GM12878 (cell line): ENCODE results near the gene ZFR.

Experiments used
- CTCF ChIP-seq, 3 experiments: IDR thresholded peaks in 2 of 3; conservative IDR thresholded peaks in 1 of 3; 2 replicates each; pipeline ENCODE4 v1.5.1; 2011; ENCODE audit warnings: low read depth in 3 of 3, low read length in 3 of 3, mild to moderate bottlenecking in 3 of 3, control low read depth in 2 of 3, moderate library complexity in 2 of 3, inconsistent platforms in 1 of 3, mixed read lengths in 1 of 3; ENCODE audit not compliant: control insufficient read depth in 2 of 3, insufficient read depth in 1 of 3; ENCODE audit errors: extremely low read depth in 1 of 3
- NR2C1 ChIP-seq: fragments of 450-650 bp; IDR thresholded peaks from 2 replicates; pipeline ENCODE4 v1.6.1; 2017; ENCODE audit warnings: antibody characterized with exemption, mild to moderate bottlenecking, moderate library complexity
- POLR2A ChIP-seq: IDR thresholded peaks from 2 replicates; pipeline ENCODE4 v1.6.1; 2011; ENCODE audit warnings: low read depth, mild to moderate bottlenecking, low read length
- PRDM15 ChIP-seq: fragments of 450-650 bp; formaldehyde crosslinking; IDR thresholded peaks from 2 replicates; pipeline ENCODE4 v1.4.0; 2020; ENCODE audit warnings: mild to moderate bottlenecking, moderate library complexity
- RAD21 ChIP-seq: IDR thresholded peaks from 2 replicates; pipeline ENCODE4 v1.6.1; 2011; ENCODE audit warnings: mild to moderate bottlenecking, low read depth, low read length, moderate library complexity; ENCODE audit not compliant: insufficient read depth
- RCOR1 ChIP-seq: conservative IDR thresholded peaks from 2 replicates; pipeline ENCODE4 v1.6.1; 2012; ENCODE audit warnings: low read depth, low read length, improper control_type of control experiment
- SP1 ChIP-seq: IDR thresholded peaks from one replicate; pipeline ENCODE4 v1.6.1; 2011; ENCODE audit warnings: low read depth, low read length
- USF2 ChIP-seq: IDR thresholded peaks from 2 replicates; pipeline ENCODE4 v1.6.1; 2011; ENCODE audit warnings: low read depth, low read length, improper control_type of control experiment, borderline replicate concordance
- ZNF274 ChIP-seq: IDR thresholded peaks from one replicate; pipeline ENCODE4 v1.8.0; 2011; ENCODE audit not compliant: insufficient read length, insufficient read depth

GRCh38 chr5:32342656-32343055 lies 101.9 kb downstream of the ZFR start:
- no peak for TF ChIP-seq CTCF (IDR thresholded peaks at IDR 0.05 in 2 of 3, conservative IDR thresholded peaks at IDR 0.05 in 1 of 3; ENCODE audit: control insufficient read depth in 2 of 3, extremely low read depth in 1 of 3, insufficient read depth in 1 of 3, low read depth in 3 of 3, low read length in 3 of 3)
- TF ChIP-seq SP1 = no peak
- TF ChIP-seq POLR2A = no peak
- TF ChIP-seq PRDM15 = no peak
- TF ChIP-seq NR2C1 = no peak
- TF ChIP-seq RAD21 = no peak
- TF ChIP-seq RCOR1 = no peak
- TF ChIP-seq ZNF274 = no peak
- no peak for TF ChIP-seq USF2
